ENCODE data around the gene SYNDIG1L.
"Not testable (repeated sequence)": the region's sequence is repeated elsewhere in the genome, so short reads cannot be mapped to it uniquely, and the experiment has no call there.

SYNDIG1L gene

GRCh38 chr14:74426202-74426582 lies at the start of gene SYNDIG1L:
Gene SYNDIG1L, minus strand, starts transcription at chr14:74426210. Its CDS starts 16,466 bp downstream, at chr14:74409744.
- no peak for DNase-seq (ENCODE audit: low spot score)

GRCh38 chr14:74475678-74476077 lies 49.7 kb upstream of the SYNDIG1L start:
- DNase-seq (ENCODE audit: low spot score), result peak; percentile 78

GRCh38 chr14:74474376-74474775 lies 48.4 kb upstream of the SYNDIG1L start:
- DNase-seq (ENCODE audit: low spot score), result no peak

GRCh38 chr14:74472601-74473000 lies 46.6 kb upstream of the SYNDIG1L start:
- no peak for DNase-seq (ENCODE audit: low spot score)

GRCh38 chr14:74469548-74470518 lies 43.8 kb upstream of the SYNDIG1L start:
- DNase-seq (ENCODE audit: low spot score), result no peak

- no peak for DNase-seq (ENCODE audit: low spot score)
Observed at GRCh38 chr14:74468513-74468912, 42.5 kb upstream of the SYNDIG1L start.

GRCh38 chr14:74465335-74465734 lies 39.3 kb upstream of the SYNDIG1L start:
- no peak for DNase-seq (ENCODE audit: low spot score)

- no peak for DNase-seq (ENCODE audit: low spot score)
Observed at GRCh38 chr14:74464785-74465184, 38.8 kb upstream of the SYNDIG1L start.

- no peak for DNase-seq (ENCODE audit: low spot score)
Observed at GRCh38 chr14:74463697-74464096, 37.7 kb upstream of the SYNDIG1L start.

GRCh38 chr14:74462993-74463392 lies 37.0 kb upstream of the SYNDIG1L start:
- no peak for DNase-seq (ENCODE audit: low spot score)

- DNase-seq (ENCODE audit: low spot score), result no peak
Observed at GRCh38 chr14:74459976-74460375, 34.0 kb upstream of the SYNDIG1L start.

GRCh38 chr14:74459289-74459946 lies 33.4 kb upstream of the SYNDIG1L start:
- peak; percentile 93 for DNase-seq (ENCODE audit: low spot score)

GRCh38 chr14:74457565-74457895 lies 31.5 kb upstream of the SYNDIG1L start:
- no peak for DNase-seq (ENCODE audit: low spot score)

GRCh38 chr14:74456684-74457564 lies 30.9 kb upstream of the SYNDIG1L start:
- DNase-seq (ENCODE audit: low spot score), result no peak

- not testable (repeated sequence) for DNase-seq (ENCODE audit: low spot score)
Observed at GRCh38 chr14:74454397-74454796, 28.4 kb upstream of the SYNDIG1L start.

GRCh38 chr14:74444866-74445265 lies 18.9 kb upstream of the SYNDIG1L start:
- DNase-seq (ENCODE audit: low spot score), result no peak

- DNase-seq (ENCODE audit: low spot score), result no peak
Observed at GRCh38 chr14:74442757-74443156, 16.7 kb upstream of the SYNDIG1L start.

GRCh38 chr14:74441113-74441512 lies 15.1 kb upstream of the SYNDIG1L start:
- DNase-seq (ENCODE audit: low spot score), result no peak

- no peak for DNase-seq (ENCODE audit: low spot score)
Observed at GRCh38 chr14:74438351-74438915, 12.4 kb upstream of the SYNDIG1L start.

- DNase-seq (ENCODE audit: low spot score), result no peak
Observed at GRCh38 chr14:74437496-74438053, 11.6 kb upstream of the SYNDIG1L start.

GRCh38 chr14:74434294-74434693 lies 8.3 kb upstream of the SYNDIG1L start:
- DNase-seq (ENCODE audit: low spot score), result no peak

GRCh38 chr14:74429991-74430390 lies 4.0 kb upstream of the SYNDIG1L start:
- DNase-seq (ENCODE audit: low spot score), result no peak
